ENCODE measurements around the gene USP48.

- TF ChIP-seq CTCF (IDR thresholded peaks at IDR 0.05; ENCODE audit: low read depth, low read length), result no peak
- TF ChIP-seq EZH2phosphoT487 (IDR thresholded peaks at IDR 0.05; ENCODE audit: low read depth), result no peak
These were observed 145.4 kb downstream of the USP48 start for GRCh38 chr1:21637514-21637913.
